Neural cell (in vitro differentiated cells): ENCODE results near the gene PRKG1. TPM values are rescaled to one million over a fixed set of nuclear protein-coding genes. Genes with fewer than 3 reads are reported as not detected.

ENCODE experiments used
- H2AFZ ChIP-seq: fragments of 200-600, 300-800 bp; sonication (generic), shearing (Covaris generic); 2 replicates; pipeline ENCODE4 v1.6.0; 2014; ENCODE audit warnings: low read depth, mild to moderate bottlenecking, antibody characterized with exemption, low read length, moderate library complexity
- H3F3A ChIP-seq: fragments of 200-600 bp; shearing (Covaris generic); 2 replicates; pipeline ENCODE4 v1.6.1; 2016; ENCODE audit warnings: mild to moderate bottlenecking, moderate library complexity, mixed read lengths, antibody characterized with exemption, low read length; ENCODE audit not compliant: insufficient read depth, poor library complexity, severe bottlenecking
- H3K27ac ChIP-seq: fragments of 200-600, 300-800 bp; sonication (generic), shearing (Covaris generic); 2 replicates; pipeline ENCODE4 v1.5.1; 2014; ENCODE audit warnings: mild to moderate bottlenecking, low read length, moderate library complexity
- H3K27me3 ChIP-seq: fragments of 300-800, 200-600 bp; sonication (generic), shearing (Covaris generic); 2 replicates; pipeline ENCODE4 v1.6.0; 2014; ENCODE audit warnings: mild to moderate bottlenecking, low read depth, low read length, moderate library complexity; ENCODE audit not compliant: insufficient read depth
- H3K36me3 ChIP-seq: fragments of 300-800, 200-600 bp; sonication (generic), shearing (Covaris generic); 2 replicates; pipeline ENCODE4 v1.5.1; 2014; ENCODE audit warnings: mild to moderate bottlenecking, antibody characterized with exemption, low read length, moderate library complexity; ENCODE audit not compliant: insufficient read depth
- H3K4me2 ChIP-seq: fragments of 300-800, 200-600 bp; sonication (generic), shearing (Covaris generic); 2 replicates; pipeline ENCODE4 v1.6.0; 2014; ENCODE audit warnings: mild to moderate bottlenecking, low read length
- H3K4me3 ChIP-seq: fragments of 300-800, 200-600 bp; sonication (generic), shearing (Covaris generic); 2 replicates; pipeline ENCODE4 v1.5.1; 2014; ENCODE audit warnings: mild to moderate bottlenecking, low read length, moderate library complexity
- H3K79me2 ChIP-seq: fragments of 200-600 bp; shearing (Covaris generic); replicated peaks from 2 replicates; pipeline ENCODE4 v1.6.0; 2014; ENCODE audit warnings: mild to moderate bottlenecking, low read length, moderate library complexity; ENCODE audit not compliant: insufficient read depth
- H3K9ac ChIP-seq: fragments of 300-800, 200-600 bp; sonication (generic), shearing (Covaris generic); 2 replicates; pipeline ENCODE4 v1.6.1; 2016; ENCODE audit warnings: mild to moderate bottlenecking, low read length, mixed read lengths
- H3K9me2 ChIP-seq: fragments of 200-600 bp; shearing (Covaris generic); 2 replicates; pipeline ENCODE4 v1.6.1; 2016; ENCODE audit warnings: mild to moderate bottlenecking, low read length, mixed read lengths; ENCODE audit not compliant: insufficient read depth
- H3K9me3 ChIP-seq: fragments of 200-600, 300-800 bp; sonication (generic), shearing (Covaris generic); 2 replicates; pipeline ENCODE4 v1.6.1; 2016; ENCODE audit warnings: mild to moderate bottlenecking, mixed run types, low read length, moderate library complexity, mixed read lengths
- H4K20me1 ChIP-seq: fragments of 200-600 bp; shearing (Covaris generic); 2 replicates; pipeline ENCODE4 v1.6.1; 2016; ENCODE audit warnings: mild to moderate bottlenecking, mixed run types; ENCODE audit not compliant: insufficient read depth
- EP300 ChIP-seq: fragments of 450-650 bp; conservative IDR thresholded peaks from 2 replicates; pipeline ENCODE4 v1.6.1; 2014; ENCODE audit warnings: antibody characterized with exemption, mild to moderate bottlenecking, moderate library complexity; ENCODE audit not compliant: poor library complexity, severe bottlenecking
- EZH2 ChIP-seq: fragments of 200-600, 300-800 bp; shearing (Covaris generic), sonication (generic); IDR thresholded peaks from 2 replicates; pipeline ENCODE4 v1.6.1; 2014; ENCODE audit warnings: antibody characterized with exemption, low read length, borderline replicate concordance, mild to moderate bottlenecking; ENCODE audit not compliant: insufficient read depth, poor library complexity, severe bottlenecking
- MXI1 ChIP-seq: fragments of 450-650 bp; conservative IDR thresholded peaks from 2 replicates; pipeline ENCODE4 v1.6.1; 2014; ENCODE audit warnings: antibody characterized with exemption, mild to moderate bottlenecking; ENCODE audit not compliant: poor library complexity, severe bottlenecking
- POLR2AphosphoS5 ChIP-seq: IDR thresholded peaks from 2 replicates; pipeline ENCODE4 v1.6.1; 2012
- RAD21 ChIP-seq: fragments of 450-650 bp; conservative IDR thresholded peaks from 2 replicates; pipeline ENCODE4 v1.6.1; 2014; ENCODE audit warnings: antibody characterized with exemption, mild to moderate bottlenecking, moderate library complexity
- SMC3 ChIP-seq: fragments of 450-650 bp; conservative IDR thresholded peaks from 2 replicates; pipeline ENCODE4 v1.6.1; 2014; ENCODE audit warnings: antibody characterized with exemption, mild to moderate bottlenecking, moderate library complexity; ENCODE audit not compliant: poor library complexity
- TAF1 ChIP-seq: IDR thresholded peaks from 2 replicates; pipeline ENCODE4 v1.6.1; 2012; ENCODE audit warnings: low read depth
- polyA plus RNA-seq: library from polyadenylated mRNA; depleted of rRNA; stranded (reverse); fragments of >200 nt; gene quantifications from 2 replicates; pipeline ENCODE4 v1.2.3, GENCODE V29; 2014
- TF ChIP-seq, protein P1 (sequence below): IDR thresholded peaks from 2 replicates; pipeline ENCODE4 v1.6.1; 2012; ENCODE audit warnings: borderline replicate concordance
- TF ChIP-seq, protein P2 (sequence below): fragments of 450-650 bp; IDR thresholded peaks from 2 replicates; pipeline ENCODE4 v1.5.1; 2014; ENCODE audit warnings: antibody characterized with exemption, mild to moderate bottlenecking, moderate library complexity; ENCODE audit not compliant: poor library complexity, severe bottlenecking

PRKG1 gene
- polyA plus RNA-seq, 1 donor from 2014 or later: 2.2 TPM

DNA sequence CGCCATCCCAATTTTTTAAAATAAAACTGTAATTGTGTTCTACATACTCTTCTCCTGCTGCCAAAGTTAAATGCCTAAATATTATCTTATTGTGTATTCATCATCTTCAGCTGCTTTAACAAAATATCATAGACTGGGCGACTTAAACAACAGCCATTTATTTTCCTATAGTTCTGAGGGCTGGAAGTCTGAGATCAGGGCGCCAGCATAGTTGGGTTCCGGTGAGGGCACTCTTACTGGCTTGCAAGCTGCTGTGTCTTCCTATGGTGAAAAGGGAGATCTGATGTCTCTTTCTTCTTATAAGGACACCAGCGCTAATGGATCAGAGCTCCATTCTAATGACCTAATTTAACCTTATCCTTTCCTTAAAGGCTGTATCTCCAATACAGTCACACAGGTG lies 594.8 kb downstream of the PRKG1 start (continued):
- TF ChIP-seq RAD21: no peak

DNA sequence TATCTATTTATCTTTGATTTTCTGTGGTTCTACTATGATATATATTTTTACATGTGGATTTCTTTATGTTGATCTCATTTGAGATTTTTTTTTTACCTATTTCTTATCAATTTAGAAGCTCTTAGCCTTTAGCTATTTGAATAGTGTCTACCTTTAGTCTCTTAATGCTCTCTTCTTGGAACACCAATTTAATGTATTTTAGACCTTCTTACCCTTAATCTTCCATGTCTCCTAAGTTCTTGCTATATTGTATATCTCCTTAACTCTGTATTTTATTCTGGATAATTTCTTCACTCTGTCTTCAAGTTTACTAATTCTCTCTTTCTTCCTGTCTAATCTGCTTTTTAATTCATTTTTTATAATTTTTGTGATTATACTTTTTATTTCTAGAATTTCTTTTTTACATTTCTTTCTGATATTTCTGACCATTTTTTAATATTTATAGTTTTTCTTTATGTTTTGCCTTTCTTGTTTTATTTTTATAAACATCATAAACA lies 597.8 kb downstream of the PRKG1 start:
- TF ChIP-seq TAF1 (no peak), SMC3 (no peak), POLR2AphosphoS5 (no peak)
- TF ChIP-seq, protein P1, sequence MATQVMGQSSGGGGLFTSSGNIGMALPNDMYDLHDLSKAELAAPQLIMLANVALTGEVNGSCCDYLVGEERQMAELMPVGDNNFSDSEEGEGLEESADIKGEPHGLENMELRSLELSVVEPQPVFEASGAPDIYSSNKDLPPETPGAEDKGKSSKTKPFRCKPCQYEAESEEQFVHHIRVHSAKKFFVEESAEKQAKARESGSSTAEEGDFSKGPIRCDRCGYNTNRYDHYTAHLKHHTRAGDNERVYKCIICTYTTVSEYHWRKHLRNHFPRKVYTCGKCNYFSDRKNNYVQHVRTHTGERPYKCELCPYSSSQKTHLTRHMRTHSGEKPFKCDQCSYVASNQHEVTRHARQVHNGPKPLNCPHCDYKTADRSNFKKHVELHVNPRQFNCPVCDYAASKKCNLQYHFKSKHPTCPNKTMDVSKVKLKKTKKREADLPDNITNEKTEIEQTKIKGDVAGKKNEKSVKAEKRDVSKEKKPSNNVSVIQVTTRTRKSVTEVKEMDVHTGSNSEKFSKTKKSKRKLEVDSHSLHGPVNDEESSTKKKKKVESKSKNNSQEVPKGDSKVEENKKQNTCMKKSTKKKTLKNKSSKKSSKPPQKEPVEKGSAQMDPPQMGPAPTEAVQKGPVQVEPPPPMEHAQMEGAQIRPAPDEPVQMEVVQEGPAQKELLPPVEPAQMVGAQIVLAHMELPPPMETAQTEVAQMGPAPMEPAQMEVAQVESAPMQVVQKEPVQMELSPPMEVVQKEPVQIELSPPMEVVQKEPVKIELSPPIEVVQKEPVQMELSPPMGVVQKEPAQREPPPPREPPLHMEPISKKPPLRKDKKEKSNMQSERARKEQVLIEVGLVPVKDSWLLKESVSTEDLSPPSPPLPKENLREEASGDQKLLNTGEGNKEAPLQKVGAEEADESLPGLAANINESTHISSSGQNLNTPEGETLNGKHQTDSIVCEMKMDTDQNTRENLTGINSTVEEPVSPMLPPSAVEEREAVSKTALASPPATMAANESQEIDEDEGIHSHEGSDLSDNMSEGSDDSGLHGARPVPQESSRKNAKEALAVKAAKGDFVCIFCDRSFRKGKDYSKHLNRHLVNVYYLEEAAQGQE: no peak
- TF ChIP-seq, protein P2, sequence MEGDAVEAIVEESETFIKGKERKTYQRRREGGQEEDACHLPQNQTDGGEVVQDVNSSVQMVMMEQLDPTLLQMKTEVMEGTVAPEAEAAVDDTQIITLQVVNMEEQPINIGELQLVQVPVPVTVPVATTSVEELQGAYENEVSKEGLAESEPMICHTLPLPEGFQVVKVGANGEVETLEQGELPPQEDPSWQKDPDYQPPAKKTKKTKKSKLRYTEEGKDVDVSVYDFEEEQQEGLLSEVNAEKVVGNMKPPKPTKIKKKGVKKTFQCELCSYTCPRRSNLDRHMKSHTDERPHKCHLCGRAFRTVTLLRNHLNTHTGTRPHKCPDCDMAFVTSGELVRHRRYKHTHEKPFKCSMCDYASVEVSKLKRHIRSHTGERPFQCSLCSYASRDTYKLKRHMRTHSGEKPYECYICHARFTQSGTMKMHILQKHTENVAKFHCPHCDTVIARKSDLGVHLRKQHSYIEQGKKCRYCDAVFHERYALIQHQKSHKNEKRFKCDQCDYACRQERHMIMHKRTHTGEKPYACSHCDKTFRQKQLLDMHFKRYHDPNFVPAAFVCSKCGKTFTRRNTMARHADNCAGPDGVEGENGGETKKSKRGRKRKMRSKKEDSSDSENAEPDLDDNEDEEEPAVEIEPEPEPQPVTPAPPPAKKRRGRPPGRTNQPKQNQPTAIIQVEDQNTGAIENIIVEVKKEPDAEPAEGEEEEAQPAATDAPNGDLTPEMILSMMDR: no peak
- H3K9ac ChIP-seq: no peak overlapping the region
- no peaks in the 10 kb centered on the region for H3F3A ChIP-seq
- H3K9me2 ChIP-seq: no peaks in the 10 kb centered on the region
- no peaks in the 10 kb centered on the region for H4K20me1 ChIP-seq
- no peaks in the 10 kb centered on the region for H3K36me3 ChIP-seq
- no peaks in the 10 kb centered on the region for H3K9me3 ChIP-seq
- H2AFZ ChIP-seq: no peak overlapping the region
- H3K4me3 ChIP-seq: no peak overlapping the region
- no peaks in the 10 kb centered on the region for H3K27me3 ChIP-seq
- H3K27ac ChIP-seq: no peak overlapping the region
- H3K4me2 ChIP-seq: no peak overlapping the region
- no peaks in the 10 kb centered on the region for H3K79me2 ChIP-seq

DNA sequence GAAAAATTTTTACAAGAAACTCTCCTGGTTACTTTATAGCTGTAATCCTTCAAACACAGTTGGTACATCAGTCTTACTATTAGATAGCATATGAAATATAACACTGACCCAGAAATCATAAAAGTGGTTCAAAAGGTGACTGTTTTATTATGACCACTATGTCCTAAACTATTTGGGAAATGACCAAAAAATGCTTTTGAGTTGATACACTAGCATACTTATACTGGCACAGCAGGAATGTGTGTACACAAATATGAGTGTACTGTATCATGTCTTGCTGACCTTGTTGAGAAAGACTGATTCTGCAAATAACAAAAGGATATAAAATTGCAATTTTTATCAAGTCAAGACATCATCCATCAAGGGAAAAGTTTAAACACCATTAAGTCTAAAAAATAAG lies 600.8 kb downstream of the PRKG1 start:
- TF ChIP-seq, protein P1: no peak
- TF ChIP-seq EP300: no peak
- TF ChIP-seq, protein P2: no peak
- TF ChIP-seq POLR2AphosphoS5: no peak
- TF ChIP-seq TAF1: no peak
- TF ChIP-seq EZH2: no peak
- no peak for TF ChIP-seq SMC3
- TF ChIP-seq RAD21: no peak
- TF ChIP-seq MXI1: no peak
- H3K9ac ChIP-seq: no peak overlapping the region
- H2AFZ ChIP-seq: no peak overlapping the region
- H3K9me3 ChIP-seq: no peaks in the 10 kb centered on the region
- no peak overlapping the region for H3K4me3 ChIP-seq
- no peaks in the 10 kb centered on the region for H3K9me2 ChIP-seq
- no peaks in the 10 kb centered on the region for H3F3A ChIP-seq
- H3K27ac ChIP-seq: no peak overlapping the region
- no peaks in the 10 kb centered on the region for H3K27me3 ChIP-seq
- no peaks in the 10 kb centered on the region for H3K36me3 ChIP-seq
- no peak overlapping the region for H3K4me2 ChIP-seq
- H3K79me2 ChIP-seq: no peaks in the 10 kb centered on the region
- H4K20me1 ChIP-seq: no peaks in the 10 kb centered on the region
